A549 (cell line): ENCODE measurements around the gene PRKAR1B.

Experiments
- RARB ChIP-seq: fragments of 250-450 bp; sonication (Bioruptor Pico); IDR thresholded peaks from 2 replicates; pipeline ENCODE4 v1.8.0; 2021; ENCODE audit warnings: mild to moderate bottlenecking, moderate library complexity
- TF ChIP-seq, protein P1 (sequence below): fragments of 450-650 bp; IDR thresholded peaks from 2 replicates; pipeline ENCODE4 v1.6.1; 2014; ENCODE audit warnings: antibody characterized with exemption

GRCh38 chr7:641269-641671, 85.8 kb downstream of the PRKAR1B start:
- no peak for TF ChIP-seq RARB
- TF ChIP-seq, protein P1, sequence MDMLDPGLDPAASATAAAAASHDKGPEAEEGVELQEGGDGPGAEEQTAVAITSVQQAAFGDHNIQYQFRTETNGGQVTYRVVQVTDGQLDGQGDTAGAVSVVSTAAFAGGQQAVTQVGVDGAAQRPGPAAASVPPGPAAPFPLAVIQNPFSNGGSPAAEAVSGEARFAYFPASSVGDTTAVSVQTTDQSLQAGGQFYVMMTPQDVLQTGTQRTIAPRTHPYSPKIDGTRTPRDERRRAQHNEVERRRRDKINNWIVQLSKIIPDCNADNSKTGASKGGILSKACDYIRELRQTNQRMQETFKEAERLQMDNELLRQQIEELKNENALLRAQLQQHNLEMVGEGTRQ, result no peak
